HG02759 (cell line): ENCODE measurements around the gene KCNJ4.

Source experiments
- ATAC-seq: cut with Tn5 transposase; IDR thresholded peaks from one replicate; pipeline ENCODE4 v1.9.1; 2021; ENCODE audit warnings: mild to moderate bottlenecking, moderate library complexity; ENCODE audit not compliant: unreplicated experiment

KCNJ4 gene

DNA sequence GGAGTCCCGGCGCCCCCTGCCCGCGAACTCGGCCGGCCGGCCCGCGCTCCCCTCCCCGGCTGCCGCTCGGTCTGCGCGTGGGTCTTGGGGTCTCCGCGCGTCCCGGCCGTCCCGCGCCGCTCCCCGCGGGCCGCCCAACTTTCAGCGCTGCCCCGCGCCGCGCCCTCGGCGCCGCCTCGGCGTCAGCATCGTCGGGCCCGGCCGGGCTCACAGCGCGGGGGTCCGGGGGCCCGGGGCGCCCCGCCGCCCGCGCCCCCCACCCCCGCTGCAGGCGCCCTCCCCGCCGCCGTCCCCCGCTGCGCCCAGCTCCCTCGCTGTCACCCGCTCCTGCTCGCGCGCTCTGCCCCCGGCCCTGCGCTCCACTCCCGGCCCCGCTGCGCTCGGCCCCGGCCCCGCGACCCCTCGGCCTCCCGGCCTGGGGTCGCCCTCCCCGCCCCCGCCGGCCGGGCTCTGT is at the start of gene KCNJ4:
Gene KCNJ4, minus strand, starts transcription at position 124 of the 454 bp plus-strand sequence. CDS start 27,067 bp downstream, outside the sequence.
- no peak for ATAC-seq

DNA sequence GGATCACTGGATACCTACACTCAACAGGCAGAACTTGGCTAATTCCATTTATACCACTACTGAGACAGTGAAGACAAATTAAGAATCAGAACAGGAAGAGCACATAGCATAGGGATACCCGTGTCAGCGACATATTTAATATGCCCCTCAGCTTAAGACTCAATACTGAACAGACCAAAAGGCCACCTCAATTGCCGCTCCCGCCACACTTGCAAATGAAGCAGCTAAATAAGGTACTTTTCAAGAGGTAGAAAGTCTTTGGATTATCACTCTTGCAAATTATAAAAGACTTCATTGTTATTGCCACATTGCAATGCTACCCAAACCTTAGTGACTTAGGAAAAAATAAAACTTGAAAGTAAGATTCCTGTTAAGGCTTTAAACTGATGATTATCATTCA is 48.0 kb upstream of the KCNJ4 start:
- no peak for ATAC-seq

DNA sequence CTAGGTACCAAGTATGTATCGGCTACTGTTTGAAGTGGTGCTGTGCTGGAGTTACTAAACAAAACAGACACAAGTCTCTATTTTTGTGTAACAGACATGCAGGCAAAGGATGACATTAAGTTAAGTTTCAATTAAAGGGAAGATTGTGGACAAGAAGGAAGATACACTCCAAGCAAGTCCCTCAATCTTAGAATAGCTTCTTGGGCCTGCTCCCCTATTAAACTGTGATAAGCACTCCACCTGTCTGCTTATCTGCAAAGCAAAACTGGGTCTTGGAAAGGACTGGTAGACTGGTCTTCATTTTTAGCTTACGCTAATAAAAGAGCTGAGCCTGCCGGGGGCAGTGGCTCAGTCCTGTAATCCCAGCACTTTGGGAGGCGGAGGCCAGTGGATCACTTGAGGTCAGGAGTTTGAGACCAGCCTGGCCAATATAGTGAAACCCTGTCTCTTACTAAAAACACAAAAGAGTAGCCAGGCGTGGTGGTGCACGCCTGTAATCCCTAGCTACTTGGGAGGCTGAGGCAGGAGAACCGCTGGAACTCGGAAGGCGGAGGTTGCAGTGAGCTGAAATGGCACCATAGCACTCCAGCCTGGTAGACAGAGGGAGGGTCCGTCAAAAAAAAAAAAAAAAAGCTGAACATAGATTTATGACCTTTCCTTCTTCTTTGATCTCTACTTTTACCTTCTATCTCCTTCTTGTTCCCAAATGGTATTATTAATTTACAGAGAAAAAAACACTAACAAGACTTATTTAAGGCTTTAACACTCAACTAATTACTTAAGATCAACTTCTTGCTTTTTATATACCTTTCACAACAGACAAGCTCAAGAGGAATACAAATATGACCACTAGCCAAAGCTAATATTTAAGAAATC is 47.0 kb upstream of the KCNJ4 start:
- no peak for ATAC-seq

DNA sequence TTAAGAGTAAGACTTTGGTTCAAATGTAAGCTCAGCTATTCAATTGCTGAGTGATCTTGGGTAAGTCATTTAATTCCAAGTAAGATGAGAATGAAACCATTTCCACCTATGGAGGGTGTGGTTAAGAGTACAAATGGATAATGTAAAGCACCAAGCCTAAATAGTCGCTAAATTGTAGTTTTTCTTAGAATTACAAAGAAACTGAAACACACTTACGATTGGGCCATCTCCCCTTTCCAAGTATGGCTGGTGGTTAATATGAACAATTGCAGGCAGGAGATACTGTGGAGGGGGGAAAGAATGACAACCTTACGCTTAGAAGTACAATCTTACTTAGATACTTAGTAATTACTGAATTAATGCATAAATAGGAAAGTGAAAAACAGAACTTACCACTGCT is 42.9 kb upstream of the KCNJ4 start:
- no peak for ATAC-seq

DNA sequence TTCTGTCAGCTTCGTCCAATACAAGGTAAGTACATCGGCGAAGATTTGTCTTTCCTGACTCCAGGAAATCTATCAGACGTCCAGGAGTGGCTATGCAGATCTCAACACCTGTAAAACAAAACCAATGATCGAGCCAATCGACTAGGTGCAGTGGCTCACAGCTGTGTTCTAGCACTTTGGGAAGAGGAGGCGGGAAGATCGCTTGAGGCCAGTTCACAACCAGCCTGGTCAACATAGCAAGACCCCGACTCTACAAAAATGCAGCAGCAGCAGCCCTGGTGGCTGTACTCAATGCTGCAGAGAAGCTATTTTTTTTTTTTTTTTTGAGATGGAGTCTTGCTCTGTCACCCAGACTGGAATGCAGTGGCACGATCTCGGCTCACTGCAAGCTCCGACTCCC is 39.9 kb upstream of the KCNJ4 start:
- ATAC-seq, result no peak

DNA sequence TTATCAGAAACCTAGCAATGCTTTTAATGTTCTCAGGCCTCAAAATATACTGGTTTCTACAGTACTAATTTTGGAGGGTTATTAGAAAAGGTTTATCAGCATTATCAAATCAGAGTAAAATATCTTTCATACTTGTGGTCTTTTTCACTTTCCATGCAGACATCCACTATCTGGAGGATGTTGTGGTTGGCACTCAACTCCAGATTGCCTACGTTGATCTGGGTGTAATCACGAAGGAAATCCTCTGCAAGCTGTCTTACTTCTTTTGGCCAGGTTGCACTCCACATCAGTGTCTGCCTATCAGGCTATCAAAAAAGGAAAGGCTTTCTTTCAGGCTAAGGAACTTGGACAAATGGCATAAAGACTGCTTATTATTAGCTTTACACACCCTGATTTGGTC is 39.5 kb upstream of the KCNJ4 start:
- no peak for ATAC-seq

DNA sequence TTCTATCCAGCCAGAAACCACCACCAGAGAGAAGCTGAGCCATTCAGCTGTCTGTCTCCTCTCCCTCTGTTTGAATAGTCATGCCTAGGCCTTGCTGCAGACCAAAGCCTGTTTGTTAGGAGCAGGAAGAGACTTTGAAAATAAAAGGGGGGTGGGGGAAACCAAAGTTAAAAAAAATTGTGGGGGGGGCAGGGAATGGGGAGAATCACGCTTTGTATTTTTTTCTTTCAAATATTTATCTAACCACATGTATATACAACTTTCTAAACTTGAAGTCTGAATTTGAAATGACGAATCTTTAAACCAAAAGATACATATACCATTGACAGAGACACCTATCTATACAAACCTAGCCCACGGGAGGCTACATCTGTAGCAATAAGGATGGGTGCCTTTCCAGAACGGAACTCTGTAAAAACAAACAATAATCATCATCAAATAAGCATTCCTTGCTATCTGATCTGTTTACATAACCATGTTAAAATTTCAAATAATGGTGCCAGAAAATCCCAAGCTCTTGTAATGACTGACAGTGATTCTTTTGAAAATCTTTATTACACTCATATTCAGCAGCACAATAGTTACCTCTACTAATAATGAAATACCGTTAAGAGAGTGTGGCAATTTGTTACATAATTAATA is 36.8 kb upstream of the KCNJ4 start:
- no peak for ATAC-seq

DNA sequence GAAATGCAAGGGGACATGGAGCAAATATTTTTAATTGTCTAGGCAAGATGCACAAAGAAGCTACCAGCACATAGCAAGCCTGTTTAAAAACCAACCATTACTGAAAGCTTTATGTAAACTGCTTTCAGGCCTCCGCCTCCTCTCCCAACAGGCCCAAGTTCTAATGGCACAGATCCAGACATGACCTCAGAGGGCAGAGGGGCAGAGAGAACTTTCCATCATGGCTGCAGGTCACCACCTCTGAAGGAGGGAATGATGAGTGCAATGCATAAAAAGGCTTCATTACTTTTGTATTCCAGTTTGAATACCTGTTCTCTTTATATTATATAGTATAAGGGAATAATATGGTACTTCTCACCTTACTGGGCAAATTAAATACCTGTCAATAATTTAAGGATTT is 35.9 kb upstream of the KCNJ4 start:
- no peak for ATAC-seq

DNA sequence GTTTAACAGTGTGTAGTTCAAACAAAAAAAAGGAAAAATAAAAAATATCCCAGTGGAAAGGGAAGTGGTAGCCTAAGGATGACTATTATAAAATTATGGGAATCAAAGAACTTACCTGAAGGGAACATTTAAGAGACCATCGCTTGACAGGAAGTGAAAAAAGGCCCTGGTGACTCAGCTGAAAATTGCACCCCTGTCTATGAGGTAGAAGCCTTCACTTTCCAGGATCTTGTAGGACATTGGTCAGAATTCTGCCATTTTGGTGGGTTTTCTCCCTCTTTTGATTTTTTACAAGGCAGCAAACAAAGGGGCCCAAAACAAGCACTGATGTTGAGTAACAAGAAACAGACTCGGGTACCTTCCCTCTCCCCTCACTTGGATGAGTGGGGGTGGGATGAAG is 35.5 kb upstream of the KCNJ4 start:
- ATAC-seq, result no peak

DNA sequence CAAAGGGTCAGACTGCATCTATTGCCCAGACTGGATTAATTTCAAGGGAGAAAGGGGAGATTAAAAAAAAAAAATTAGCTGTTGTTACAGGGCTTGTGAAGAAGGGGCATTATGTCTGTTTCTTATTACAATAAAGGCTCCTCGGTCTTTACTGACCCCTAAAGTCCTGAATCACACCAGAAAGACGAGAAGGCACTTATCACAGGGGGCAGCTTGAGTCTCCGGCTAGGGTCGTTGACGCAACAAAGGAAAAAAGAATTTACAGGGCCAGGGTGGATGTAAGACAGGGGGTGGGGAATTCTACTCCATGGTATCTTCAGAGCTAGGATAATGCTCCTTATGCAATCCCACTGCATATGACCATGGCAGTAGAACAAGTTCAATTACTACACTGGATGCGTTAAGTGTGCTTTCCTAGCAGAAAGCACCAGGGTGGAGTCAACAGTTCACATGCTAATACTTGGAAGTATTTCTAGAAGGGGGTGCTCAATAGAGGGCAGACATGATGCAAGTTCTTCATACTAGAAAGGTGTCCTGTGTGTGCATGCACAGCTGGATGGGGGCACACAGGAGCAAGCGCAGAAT is 34.7 kb upstream of the KCNJ4 start:
- ATAC-seq, result no peak

DNA sequence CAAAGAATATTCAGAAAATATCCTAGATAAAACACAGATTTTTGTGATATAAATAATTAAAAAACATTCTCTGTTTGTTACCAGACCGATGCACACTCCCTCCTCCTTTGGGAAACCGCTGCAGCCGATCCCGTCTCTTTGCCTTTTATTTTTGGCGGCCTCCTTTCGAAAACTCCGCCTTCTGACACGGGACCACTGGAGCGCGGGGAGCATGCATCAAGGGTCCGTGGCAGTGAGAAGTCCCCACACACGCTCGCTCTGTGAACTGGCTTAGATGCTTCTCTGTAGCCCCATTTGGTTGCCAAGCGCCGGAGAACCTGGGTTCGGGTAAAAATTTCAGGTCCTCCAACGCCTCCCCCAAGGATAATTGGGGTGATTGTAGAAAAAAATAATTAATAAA is 34.1 kb upstream of the KCNJ4 start:
- no peak for ATAC-seq

DNA sequence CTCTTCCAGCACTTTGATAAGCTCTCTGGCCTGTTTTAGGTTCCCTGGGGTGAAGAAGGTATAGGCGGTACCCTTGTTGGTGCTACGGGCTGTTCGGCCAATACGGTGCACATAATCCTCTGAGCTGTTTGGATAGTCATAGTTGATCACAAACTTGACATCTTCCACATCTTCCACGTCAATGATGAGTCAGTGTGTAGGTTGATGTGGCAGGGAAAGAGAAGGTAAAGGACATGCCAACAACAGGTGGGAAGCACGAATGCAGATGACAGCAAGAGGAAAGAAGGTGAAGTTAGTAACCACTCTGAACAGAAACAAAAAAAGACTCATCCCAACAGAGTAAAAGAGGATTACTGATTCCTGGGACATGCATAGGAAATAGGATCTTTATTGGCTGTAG is 32.9 kb upstream of the KCNJ4 start:
- ATAC-seq, result no peak

DNA sequence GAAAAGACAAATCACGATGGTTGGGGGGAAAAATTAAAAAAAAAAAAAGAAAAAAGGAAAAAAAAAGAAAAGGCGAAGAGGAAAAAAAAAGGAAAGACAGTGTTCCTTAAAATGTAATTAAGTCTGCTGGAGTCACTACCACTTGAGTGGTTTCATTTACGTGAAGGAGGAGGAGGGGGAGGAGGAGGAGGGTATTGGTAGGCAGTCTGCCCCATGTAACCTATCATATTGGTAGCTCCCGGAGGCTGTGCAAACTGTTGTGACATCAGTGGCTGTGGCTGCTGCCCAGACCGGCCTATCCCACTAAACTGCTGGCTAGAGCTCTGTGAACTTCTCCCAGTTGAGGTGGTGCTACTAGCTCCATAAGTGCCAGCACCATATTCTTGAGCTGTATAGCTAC is 30.8 kb upstream of the KCNJ4 start:
- ATAC-seq, result no peak

DNA sequence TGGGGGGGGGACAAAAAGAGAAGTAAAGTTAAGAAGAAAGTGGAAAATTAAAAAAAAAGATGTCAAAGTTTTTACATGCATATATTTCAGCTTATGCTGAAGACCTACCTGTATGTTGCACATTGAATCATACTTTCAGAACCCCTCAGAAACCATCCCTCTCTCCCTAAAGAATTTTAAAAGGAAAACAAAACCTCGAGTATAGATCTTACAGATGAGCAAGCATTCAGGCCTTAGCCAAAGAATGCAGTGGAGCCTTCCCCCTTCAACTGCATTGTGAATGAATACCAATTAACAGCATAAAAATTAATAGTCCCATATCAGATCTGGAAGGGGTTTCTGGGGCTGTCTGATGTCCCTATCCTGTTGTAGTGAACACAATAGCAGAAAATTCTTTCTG is 29.2 kb upstream of the KCNJ4 start:
- ATAC-seq, result no peak

DNA sequence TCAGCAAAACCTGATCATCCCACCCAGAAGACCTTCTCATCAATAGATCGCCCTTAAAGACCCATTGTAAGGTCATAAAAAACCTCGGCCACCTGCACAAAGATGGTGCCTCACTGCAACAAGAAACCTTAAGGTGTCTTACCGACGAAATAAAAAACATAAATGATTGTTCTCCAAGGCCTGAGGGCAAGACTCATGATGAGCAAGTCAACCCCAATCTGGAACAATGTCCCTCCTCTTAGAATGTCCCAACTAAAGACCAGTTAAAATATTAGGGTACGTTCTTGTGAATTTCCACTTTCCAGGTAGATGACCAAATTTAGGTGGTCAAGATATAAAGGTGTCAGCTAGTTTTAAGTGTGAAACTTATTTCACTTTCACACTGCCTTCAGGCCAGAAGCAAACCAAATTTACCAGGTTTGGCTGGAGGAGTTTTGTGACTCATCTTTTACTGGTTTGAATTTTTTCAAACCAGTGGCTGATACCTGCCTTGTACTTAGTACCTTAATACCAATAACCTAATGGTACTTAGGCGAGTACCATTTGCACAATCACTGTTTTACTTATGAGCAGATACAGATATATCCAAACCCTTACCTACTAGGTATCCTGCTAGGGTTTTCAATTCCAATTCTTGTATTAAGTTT is 27.8 kb upstream of the KCNJ4 start:
- ATAC-seq, result no peak

DNA sequence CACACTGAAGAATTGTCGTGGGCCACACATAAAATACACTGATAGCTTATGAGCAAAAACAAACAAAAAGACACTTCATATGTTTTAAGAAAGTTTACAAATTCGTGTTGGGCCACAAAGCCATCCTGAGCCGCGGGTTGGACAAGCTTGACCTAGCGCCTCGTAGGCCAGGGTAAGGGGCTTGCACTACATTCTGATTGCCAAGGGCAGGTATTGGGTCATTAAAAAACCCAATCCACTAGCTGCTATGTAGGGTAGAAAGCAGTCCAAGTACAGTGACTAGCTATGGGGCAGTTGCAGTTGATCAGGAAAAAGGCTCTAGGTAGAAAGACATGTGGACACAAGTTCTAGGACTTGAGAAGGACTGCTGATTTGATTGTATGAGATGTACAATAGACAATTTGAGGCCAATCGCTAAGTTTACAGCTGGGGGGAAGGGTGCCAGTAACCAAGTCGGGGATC is 26.9 kb upstream of the KCNJ4 start:
- ATAC-seq, result no peak

DNA sequence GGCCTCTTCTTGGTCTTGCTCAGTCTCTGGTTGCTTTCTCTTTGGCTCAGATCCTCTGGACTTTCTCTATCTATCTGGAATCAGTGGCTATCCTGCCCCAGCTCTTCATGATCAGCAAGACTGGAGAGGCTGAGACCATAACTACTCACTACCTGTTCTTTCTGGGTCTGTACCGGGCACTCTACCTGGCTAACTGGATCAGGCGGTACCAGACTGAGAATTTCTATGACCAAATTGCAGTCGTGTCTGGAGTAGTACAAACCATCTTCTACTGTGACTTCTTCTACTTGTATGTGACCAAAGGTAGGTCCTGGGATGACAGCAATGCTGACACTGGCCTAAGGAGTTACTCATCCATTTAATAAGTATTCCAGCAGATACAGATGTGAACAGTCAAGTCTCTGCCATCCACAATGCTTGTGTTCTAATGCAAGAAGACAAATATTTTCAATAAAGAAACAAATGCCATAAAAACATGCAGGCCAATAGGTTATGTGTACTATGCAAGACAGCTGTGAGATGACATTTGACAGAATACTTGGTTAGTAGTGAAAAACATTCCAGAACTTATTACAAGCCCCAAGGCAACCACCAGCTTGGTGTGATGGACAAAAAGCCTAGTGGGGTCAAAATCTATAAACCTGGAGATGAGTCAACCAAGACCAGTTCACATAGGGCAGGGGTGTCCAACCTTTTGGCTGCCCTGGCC is 26.3 kb upstream of the KCNJ4 start:
- ATAC-seq, result no peak

DNA sequence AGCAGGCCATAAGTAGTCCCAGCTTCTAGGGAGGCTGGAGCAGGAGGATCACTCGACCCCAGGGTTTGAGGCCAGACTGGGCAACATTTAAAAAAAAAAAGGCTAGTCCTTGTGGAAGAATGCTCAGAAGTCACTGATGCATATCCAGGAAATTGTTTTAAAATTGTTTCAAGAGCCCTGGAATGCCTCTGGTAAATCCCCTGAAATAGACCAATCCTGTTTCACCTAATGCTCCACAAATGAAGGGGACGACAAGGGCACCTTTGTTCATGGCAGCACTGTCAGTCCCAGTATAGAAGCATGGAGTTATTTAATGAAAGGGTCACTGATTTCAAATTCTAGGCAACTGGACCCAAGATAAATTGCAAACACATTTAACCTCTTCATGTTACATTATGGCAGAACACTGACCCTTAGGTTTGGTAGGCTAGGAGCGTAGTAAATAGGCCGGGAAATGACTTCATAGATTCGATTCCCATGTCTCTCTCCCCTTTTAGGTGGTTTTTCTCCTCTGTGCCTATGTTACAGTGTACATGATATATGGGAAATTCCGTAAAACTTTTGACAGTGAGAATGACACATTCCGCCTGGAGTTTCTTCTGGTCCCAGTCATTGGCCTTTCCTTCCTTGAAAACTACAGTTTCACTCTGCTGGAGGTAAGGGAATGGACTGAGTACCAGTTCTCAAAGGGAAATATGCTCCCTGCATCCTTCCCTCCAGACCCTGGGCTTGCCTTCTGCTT is 24.3 kb upstream of the KCNJ4 start:
- ATAC-seq, result no peak

DNA sequence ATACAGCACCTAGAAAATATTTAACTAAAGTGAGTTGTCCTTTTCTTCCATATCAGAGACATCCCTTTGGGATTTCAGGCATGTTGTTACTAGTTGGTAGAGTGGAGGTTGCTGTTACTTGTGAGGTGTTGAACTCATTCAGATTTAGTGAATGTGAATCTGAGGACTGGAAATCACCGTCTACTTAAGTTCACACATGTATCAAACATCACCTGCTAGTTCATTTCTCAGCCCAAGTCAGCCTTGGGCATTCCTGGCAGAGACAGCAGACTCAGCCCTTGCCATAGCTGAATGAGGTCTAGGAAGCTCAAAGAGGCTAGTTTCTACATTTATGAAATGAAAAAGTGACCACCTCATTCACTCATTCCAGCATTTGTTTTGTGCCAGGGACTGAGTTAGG is 22.6 kb upstream of the KCNJ4 start:
- ATAC-seq, result no peak

DNA sequence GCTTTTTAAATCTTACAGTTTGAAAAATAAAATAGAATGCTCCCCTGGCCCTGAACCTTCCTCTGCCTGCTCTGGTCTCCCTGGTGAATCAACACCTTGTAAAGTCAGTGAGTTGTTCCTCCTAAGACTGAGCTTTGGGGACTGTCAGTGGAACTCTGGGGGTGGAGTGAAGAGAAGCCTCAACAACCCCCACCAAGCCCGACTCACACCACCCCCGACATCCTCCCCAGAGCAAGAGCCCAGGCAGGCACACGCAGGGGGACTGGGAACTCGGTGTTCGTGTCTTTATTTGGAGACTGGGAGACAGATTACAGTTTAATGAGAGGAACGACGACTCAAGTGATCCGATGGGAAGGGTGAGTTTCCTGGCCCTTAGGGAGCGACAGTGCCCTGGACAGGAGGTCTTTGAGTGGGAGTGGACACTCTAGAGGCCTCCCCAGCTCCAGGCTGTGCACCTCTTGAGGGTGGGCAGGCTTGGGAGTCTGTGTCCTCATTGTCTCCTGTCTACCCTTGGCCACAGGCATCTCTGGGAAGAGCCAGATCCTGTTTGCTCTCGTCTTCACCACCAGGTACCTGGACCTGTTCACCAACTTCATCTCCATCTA is 19.1 kb upstream of the KCNJ4 start:
- no peak for ATAC-seq
